ENCODE measurements around the gene PPP4R3A.
"Not testable (repeated sequence)": the region's sequence is repeated elsewhere in the genome, so short reads cannot be mapped to it uniquely, and the experiment has no call there.

Gene PPP4R3A

DNA sequence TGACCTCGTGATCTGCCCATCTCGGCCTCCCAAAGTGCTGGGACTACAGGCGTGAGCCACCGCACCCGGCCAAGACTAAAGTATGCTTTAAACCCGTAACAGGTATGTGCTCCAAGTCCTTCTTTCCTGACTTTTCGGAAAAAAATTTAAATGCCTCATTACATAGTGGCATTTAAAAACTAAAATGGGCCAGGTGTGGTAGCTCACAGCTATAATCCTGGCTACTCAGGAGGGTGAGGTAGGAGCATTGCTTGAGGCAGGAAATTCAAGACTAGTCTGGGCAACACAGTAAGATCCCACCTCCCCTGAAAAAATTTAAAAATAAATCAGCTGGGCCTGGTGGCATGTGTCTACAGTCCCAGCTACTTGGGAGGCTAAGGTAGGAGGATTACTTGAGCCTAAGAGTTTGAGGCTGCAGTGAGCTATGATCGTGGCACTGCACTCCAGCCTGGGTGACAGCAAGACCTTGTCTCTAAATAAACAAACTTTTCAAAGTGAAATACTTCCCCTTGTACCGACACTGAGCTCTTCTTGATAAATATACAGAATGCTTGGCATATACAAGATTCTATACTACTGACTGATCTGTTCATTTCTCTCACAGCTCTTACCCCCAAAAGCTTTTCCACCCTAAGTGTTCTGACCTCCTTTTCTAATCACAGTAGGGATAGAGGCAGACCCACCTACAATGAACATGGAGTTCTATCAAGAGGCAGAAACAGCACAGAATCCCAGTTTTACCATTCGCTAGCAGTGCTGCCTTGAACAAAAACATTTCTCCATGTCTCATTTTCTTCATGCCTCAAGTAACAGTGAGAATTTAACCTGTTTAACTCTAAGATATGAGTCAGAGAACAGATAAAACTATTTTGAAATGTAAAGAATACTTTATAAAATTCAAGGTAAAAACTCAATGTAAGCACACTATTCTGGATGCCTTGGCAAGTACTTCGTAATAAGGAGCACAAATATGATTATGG lies 7.9 kb downstream of the PPP4R3A start:
- DNase-seq, result no peak

GRCh38 chr14:91501348-91501747 lies 8.8 kb downstream of the PPP4R3A start:
- DNase-seq, result no peak

DNA sequence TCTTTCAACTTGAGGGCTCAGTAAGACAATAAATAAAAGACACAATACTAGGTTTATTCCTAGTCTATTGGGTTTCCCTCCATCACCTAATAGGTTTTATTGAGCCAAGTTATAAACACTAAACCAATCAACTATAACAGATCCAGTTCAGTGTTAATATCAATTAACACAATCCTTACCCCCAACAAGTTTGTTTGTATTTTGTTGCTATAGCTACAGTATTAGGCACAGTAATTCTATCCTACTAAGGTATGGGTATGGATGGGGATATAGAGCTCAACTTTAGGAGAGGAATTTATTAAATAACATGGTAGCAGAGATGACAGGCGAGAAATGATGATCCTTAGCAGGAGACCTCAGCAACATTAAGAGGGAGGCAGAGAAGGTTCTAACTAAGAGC lies 13.3 kb downstream of the PPP4R3A start:
- no peak for DNase-seq

DNA sequence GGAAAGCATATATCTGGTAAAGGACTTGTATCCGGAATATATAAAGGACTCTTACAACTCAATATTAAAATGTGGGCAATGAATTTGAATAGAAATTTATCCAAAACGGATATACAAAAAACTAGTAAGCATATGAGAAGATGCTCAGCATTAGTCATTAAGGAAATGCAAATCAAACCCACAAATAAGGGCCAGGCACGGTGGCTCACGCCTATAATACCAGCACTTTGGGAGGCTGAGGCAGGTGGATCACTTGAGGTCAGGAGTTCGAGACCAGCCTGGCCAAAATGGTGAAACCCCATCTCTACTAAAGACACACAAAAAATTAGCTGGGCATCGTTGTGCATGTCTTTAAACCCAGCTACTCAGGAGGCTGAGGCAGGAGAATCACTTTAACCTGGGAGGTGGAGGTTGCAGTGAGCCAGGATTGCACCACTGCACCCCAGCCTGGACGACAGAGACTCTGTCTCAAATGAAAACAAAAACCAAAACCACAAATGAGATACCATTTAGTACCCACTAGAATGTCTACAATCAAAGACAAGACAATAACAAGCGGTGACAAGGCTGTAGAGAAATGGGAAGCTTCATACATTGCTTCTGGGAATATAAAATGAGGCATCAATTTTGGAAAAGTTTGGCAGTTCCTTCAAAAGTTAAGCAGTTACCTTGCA lies 15.6 kb downstream of the PPP4R3A start:
- DNase-seq, result not testable (repeated sequence)

DNA sequence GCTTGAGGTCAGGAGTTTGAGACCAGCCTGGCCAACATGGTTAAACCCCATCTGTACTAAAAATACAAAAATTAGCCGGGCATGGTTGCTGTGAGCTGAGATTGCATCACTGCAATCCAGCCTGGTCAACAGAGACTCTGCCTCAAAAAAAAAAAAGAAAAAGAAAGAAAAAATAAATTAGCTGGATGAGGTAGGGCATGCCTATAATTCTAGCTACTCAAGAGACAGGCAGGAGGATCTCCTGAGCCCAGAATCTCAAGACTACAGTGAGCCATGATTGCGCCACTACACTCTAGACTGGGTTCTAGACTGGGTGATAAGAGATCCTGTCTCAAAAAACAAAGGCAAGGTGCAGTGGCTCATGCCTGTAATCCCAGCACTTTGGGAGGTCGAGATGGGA lies 16.9 kb downstream of the PPP4R3A start:
- no peak for DNase-seq

- no peak for DNase-seq
These were observed 25.4 kb downstream of the PPP4R3A start for GRCh38 chr14:91484744-91485143.

- DNase-seq, result no peak
These were observed 25.9 kb downstream of the PPP4R3A start for GRCh38 chr14:91484186-91484585.

GRCh38 chr14:91482263-91483013 lies 27.7 kb downstream of the PPP4R3A start:
- DNase-seq, result no peak

DNA sequence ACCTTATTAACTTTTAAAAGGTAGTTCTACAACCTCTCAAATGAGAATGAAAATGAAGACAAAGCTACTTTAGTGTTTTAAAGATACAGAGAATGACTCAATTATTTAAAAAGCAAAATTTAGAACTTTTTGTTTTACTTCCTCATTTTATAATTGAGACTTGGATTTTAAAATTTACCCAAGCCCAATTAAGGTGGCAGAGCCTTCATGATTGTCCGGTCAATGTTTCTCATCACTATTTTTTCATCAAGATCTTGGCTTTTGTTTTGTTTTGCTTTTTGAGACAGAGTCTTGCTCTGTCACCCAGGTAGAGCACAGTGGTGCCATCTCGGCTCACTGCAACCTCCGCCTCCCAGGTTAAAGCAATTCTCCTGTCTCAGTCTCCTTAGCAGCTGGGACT lies 32.7 kb downstream of the PPP4R3A start:
- no peak for DNase-seq

- DNase-seq, result no peak
These were observed 37.1 kb downstream of the PPP4R3A start for GRCh38 chr14:91473046-91473445.

- no peak for DNase-seq
These were observed 39.9 kb downstream of the PPP4R3A start for GRCh38 chr14:91470216-91470615.

DNA sequence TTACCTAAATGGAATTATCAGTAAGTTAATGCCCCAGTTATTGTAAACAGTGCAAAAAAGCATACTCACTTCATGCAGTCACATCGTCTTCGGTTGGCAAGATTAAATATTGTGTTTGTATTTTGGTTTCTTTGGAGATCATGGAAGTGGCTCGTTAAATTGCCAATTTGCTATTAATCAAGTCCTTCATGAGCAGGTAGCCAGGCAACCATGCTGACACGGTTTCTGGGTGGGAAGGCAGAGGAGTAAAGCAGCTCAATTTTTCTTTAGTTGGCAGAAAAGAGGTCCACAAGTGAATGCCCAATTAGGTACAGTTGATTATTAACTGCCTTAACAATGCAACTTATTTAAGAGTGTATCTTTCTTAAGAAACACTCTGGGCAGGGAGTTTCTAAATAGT lies 43.9 kb downstream of the PPP4R3A start:
- DNase-seq, result no peak

DNA sequence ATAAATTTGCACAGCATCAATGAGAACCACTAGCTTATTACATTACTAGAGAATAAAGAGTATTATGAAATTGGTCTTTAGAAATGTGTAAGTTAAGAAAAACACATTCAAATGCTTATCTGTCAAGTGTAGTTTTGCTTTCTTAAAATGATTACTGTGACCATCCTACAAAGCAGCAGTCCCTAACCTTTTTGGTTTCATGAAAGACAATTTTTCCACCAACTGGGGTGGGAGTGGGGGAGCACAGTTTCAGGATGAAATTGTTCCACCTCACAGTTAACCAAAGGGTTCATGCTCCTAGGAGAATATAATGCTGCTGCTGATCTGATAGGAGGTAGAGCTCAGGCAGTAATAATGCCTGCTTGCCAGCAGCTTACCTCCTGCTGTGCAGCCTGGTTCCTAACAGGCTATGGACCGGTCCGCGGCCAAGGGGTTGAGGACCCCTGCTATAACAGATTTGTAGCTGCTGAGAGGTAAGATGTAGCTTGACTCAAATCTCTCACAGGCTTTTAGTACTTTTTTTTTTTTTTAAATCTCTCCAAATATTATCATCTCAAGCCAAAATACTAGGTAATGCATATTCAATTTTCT lies 45.4 kb downstream of the PPP4R3A start:
- DNase-seq, result no peak

DNA sequence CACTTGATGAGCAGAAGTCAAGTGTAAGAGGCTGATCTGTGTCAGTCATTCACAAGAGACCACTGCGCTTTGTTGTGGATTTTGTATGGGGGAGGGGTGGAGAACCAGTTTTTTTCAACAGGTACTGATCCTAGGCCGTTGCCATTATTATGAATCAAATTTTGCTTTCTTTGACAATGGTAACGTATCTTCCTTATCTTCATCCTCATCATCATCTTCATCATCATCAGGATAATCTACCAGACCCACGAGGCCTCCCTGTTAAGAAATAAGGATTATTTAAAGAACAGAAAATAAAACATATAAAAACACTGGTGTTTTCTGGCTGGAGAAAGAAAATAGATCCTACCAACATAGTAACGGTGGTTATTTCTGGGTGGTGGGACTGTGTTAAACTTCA lies 51.5 kb downstream of the PPP4R3A start:
- DNase-seq, result no peak

DNA sequence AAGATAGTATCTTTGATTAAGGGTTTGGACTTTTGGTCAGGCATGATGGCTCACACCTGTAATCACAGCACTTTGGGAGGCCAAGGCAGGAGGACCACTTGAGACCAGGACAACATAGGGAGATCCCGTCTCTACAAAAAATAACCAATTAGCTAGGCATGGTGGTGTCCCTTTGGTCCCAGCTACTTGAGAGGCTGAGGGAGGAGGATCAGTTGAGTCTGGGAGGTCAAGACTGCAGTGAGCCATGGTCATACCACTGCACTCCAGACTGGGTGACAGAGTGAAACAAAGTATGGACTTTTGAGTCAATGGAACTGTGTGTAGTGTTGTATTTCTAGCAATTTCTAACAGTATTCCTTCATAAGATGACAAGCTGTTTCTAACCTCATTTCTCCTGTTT lies 53.8 kb downstream of the PPP4R3A start:
- DNase-seq, result no peak

DNA sequence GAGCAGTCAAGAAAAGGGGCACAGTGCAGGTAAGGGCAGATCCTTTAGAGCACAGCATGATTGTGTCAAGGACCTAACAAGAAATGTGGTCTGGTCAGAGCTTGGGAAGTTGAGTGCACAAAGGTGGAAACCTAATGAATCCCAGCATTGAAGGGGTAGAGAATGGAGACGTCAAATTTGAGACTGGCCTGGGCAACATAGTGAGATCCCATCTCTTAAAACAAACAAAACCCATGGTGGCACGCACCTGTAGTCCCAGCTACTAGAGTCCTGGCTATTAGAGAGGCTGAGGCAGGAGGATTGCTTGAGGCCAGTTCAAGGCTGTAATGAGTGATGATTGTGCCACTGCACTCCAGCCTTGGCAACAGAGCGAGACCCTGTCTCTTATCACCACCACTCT lies 55.5 kb downstream of the PPP4R3A start:
- no peak for DNase-seq

- no peak for DNase-seq
These were observed 56.0 kb downstream of the PPP4R3A start for GRCh38 chr14:91454155-91454554.

DNA sequence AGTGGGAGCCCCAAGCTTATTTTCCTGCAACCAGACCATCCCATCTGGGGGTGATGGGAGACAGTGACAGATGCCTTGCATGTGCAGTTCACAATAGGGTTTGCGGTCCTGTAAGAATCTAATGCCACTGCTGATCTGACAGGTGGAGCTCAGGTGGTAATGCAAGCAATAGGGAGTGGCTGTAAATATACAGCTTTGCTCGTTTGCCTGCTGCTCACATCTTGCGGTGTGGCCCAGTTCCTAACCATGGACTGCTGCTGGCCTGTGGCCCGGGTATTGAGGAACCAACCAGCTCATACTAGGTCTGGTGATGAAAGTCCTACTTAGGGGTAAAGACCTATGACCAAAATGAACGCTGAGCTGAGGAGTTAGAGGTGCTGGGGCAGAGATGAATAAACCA lies 56.4 kb downstream of the PPP4R3A start:
- no peak for DNase-seq

- DNase-seq, result no peak
These were observed 65.6 kb downstream of the PPP4R3A start for GRCh38 chr14:91444335-91445020.

GRCh38 chr14:91439345-91439744 lies 70.8 kb downstream of the PPP4R3A start:
- DNase-seq, result no peak

DNA sequence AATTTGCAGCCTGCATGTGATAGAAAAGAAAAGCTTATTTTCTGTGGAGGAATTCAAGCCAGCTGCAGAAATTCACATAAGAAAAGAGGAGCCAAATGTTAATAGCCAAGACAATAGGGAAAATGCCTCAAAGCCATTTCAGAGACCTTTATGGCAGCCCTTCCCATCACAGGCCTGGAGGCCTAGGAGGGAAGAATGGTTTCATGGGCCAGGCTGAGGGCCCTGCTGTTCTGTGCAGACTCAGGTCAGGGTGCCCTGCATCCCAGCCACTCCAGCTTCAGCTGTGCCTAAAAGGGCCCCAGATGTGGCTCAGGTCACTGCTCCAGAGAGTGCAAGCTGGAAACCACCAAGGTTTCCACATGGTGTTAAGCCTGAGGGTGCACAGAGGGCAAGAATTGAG lies 71.3 kb downstream of the PPP4R3A start:
- no peak for DNase-seq

GRCh38 chr14:91436266-91436665 lies 73.8 kb downstream of the PPP4R3A start:
- not testable (repeated sequence) for DNase-seq

All from NCI-H187 (cell line).